HepG2 (cell line): ENCODE results near the gene PIGC. TPM values are rescaled to one million over a fixed set of nuclear protein-coding genes. Genes with fewer than 3 reads are reported as not detected.

ENCODE experiments used
- FOXK2 ChIP-seq: fragments of 450-650 bp; IDR thresholded peaks from 2 replicates; pipeline ENCODE4 v1.6.1; 2016
- HDAC2 ChIP-seq: sonication (generic); formaldehyde crosslinking; IDR thresholded peaks from 2 replicates; pipeline ENCODE4 v1.4.0; 2020; ENCODE audit warnings: missing genetic modification reagents
- HNF4A ChIP-seq: sonication (generic); formaldehyde crosslinking; IDR thresholded peaks from 2 replicates; pipeline ENCODE4 v1.4.0; 2020; ENCODE audit warnings: missing genetic modification reagents
- HNRNPL ChIP-seq: fragments of 200-400 bp; formaldehyde crosslinking; IDR thresholded peaks from 2 replicates; pipeline ENCODE4 v1.6.1; 2017; ENCODE audit warnings: mild to moderate bottlenecking, low read depth, low read length
- NAIF1 ChIP-seq: sonication (generic); formaldehyde crosslinking; IDR thresholded peaks from 2 replicates; pipeline ENCODE4 v1.5.0; 2020; ENCODE audit warnings: mild to moderate bottlenecking, missing genetic modification reagents, borderline replicate concordance
- SMAD3 ChIP-seq: sonication (generic); formaldehyde crosslinking; IDR thresholded peaks from 2 replicates; pipeline ENCODE4 v1.4.0; 2020; ENCODE audit warnings: missing genetic modification reagents
- TEAD2 ChIP-seq: sonication (generic); formaldehyde crosslinking; IDR thresholded peaks from 2 replicates; pipeline ENCODE4 v1.9.0; 2021; ENCODE audit warnings: missing genetic modification reagents
- ZNF703 ChIP-seq: sonication (generic); formaldehyde crosslinking; IDR thresholded peaks from 2 replicates; pipeline ENCODE4 v1.5.1; 2020; ENCODE audit warnings: missing genetic modification reagents, mild to moderate bottlenecking, moderate library complexity, borderline replicate concordance
- polyA plus RNA-seq, 8 experiments: library from polyadenylated mRNA; depleted of rRNA in 3 of 8; stranded (reverse) in 7 of 8; unstranded in 1 of 8; fragments of >200 nt; fragmentation: Illumina TruSeq in 4 of 8; extraction: Trizol in 4 of 8; gene quantifications; 2 replicates each; pipeline versions ENCODE4 v1.2.1 to v1.2.3, GENCODE V29; 2011 to 2016; ENCODE audit warnings: low read depth in 4 of 8, missing spikeins in 1 of 8, mixed read lengths in 1 of 8; ENCODE audit not compliant: insufficient read depth in 1 of 8
- total RNA-seq, 5 experiments: library from RNA; depleted of rRNA; stranded (reverse); fragments of >200 nt; fragmentation: Illumina TruSeq; extraction: Trizol; gene quantifications; 2 replicates each; pipeline ENCODE4 v1.2.3, GENCODE V29; 2016; ENCODE audit warnings: low read depth in 1 of 5
- TF ChIP-seq, protein P1 (sequence below): sonication (generic); formaldehyde crosslinking; IDR thresholded peaks from 2 replicates; pipeline ENCODE4 v1.5.1; 2020; ENCODE audit warnings: mild to moderate bottlenecking, missing genetic modification reagents, borderline replicate concordance
- TF ChIP-seq, protein P2 (sequence below): IDR thresholded peaks from 2 replicates; pipeline ENCODE4 v1.6.1; 2016; ENCODE audit warnings: low read depth
- TF ChIP-seq, protein P3 (sequence below): sonication (generic); formaldehyde crosslinking; IDR thresholded peaks from 2 replicates; pipeline ENCODE4 v1.4.0; 2020; ENCODE audit warnings: mild to moderate bottlenecking, missing genetic modification reagents
- TF ChIP-seq, protein P4 (sequence below): sonication (generic); formaldehyde crosslinking; IDR thresholded peaks from 2 replicates; pipeline ENCODE4 v1.5.1; 2020; ENCODE audit warnings: mild to moderate bottlenecking, missing genetic modification reagents, borderline replicate concordance
- TF ChIP-seq, protein P5 (sequence below): sonication (generic); formaldehyde crosslinking; IDR thresholded peaks from 2 replicates; pipeline ENCODE4 v1.4.0; 2020; ENCODE audit warnings: missing genetic modification reagents
- TF ChIP-seq, protein P6 (sequence below): sonication (generic); formaldehyde crosslinking; IDR thresholded peaks from 2 replicates; pipeline ENCODE4 v1.8.0; 2023; ENCODE audit warnings: mild to moderate bottlenecking, missing genetic modification reagents
- TF ChIP-seq, protein P7 (sequence below): sonication (generic); formaldehyde crosslinking; IDR thresholded peaks from 2 replicates; pipeline ENCODE4 v1.8.0; 2022; ENCODE audit warnings: missing genetic modification reagents, mild to moderate bottlenecking, borderline replicate concordance

Gene PIGC
- total and polyA plus RNA-seq, 2 of the 13 experiments (the other 11 are each of a cell fraction or from before 2014, with no cell fraction given), result 26.7 to 29.5 TPM

DNA sequence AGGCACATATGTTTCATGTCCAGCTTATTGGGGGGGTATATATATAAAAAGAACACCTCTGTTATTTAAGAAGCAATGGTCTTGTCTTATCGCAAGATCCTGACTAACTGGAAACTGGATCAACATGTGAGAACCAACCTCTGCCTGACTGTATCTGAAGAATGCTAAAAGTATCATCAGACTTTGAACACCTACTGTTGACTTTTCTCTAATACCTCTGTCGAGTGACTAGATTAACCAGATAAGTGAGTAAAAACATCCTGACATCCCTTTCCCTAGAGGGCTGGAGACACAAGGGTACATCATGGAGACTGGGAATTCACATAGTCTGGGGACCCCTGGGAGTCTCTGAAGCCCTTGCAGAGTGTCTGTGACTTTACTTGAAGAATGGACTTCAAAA, 26.3 kb upstream of the PIGC start (continued):
- TF ChIP-seq FOXK2, result no peak
- no peak for TF ChIP-seq HNRNPL
- TF ChIP-seq, protein P1, sequence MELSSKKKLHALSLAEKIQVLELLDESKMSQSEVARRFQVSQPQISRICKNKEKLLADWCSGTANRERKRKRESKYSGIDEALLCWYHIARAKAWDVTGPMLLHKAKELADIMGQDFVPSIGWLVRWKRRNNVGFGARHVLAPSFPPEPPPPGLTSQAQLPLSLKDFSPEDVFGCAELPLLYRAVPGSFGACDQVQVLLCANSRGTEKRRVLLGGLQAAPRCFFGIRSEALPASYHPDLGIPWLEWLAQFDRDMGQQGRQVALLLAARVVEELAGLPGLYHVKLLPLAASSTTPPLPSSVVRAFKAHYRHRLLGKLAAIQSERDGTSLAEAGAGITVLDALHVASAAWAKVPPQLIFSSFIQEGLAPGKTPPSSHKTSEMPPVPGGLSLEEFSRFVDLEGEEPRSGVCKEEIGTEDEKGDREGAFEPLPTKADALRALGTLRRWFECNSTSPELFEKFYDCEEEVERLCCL (CRISPR knock-in tag), result no peak
- TF ChIP-seq ZNF703, result no peak
- TF ChIP-seq, protein P2, sequence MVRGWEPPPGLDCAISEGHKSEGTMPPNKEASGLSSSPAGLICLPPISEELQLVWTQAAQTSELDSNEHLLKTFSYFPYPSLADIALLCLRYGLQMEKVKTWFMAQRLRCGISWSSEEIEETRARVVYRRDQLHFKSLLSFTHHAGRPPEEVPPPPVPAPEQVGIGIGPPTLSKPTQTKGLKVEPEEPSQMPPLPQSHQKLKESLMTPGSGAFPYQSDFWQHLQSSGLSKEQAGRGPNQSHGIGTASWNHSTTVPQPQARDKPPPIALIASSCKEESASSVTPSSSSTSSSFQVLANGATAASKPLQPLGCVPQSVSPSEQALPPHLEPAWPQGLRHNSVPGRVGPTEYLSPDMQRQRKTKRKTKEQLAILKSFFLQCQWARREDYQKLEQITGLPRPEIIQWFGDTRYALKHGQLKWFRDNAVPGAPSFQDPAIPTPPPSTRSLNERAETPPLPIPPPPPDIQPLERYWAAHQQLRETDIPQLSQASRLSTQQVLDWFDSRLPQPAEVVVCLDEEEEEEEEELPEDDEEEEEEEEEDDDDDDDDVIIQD, result peak; percentile 87
- TF ChIP-seq, protein P3, sequence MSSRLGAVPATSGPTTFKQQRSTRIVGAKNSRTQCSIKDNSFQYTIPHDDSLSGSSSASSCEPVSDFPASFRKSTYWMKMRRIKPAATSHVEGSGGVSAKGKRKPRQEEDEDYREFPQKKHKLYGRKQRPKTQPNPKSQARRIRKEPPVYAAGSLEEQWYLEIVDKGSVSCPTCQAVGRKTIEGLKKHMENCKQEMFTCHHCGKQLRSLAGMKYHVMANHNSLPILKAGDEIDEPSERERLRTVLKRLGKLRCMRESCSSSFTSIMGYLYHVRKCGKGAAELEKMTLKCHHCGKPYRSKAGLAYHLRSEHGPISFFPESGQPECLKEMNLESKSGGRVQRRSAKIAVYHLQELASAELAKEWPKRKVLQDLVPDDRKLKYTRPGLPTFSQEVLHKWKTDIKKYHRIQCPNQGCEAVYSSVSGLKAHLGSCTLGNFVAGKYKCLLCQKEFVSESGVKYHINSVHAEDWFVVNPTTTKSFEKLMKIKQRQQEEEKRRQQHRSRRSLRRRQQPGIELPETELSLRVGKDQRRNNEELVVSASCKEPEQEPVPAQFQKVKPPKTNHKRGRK, result no peak
- TF ChIP-seq HNF4A (CRISPR knock-in tag), result peak; percentile 95
- TF ChIP-seq, protein P4, sequence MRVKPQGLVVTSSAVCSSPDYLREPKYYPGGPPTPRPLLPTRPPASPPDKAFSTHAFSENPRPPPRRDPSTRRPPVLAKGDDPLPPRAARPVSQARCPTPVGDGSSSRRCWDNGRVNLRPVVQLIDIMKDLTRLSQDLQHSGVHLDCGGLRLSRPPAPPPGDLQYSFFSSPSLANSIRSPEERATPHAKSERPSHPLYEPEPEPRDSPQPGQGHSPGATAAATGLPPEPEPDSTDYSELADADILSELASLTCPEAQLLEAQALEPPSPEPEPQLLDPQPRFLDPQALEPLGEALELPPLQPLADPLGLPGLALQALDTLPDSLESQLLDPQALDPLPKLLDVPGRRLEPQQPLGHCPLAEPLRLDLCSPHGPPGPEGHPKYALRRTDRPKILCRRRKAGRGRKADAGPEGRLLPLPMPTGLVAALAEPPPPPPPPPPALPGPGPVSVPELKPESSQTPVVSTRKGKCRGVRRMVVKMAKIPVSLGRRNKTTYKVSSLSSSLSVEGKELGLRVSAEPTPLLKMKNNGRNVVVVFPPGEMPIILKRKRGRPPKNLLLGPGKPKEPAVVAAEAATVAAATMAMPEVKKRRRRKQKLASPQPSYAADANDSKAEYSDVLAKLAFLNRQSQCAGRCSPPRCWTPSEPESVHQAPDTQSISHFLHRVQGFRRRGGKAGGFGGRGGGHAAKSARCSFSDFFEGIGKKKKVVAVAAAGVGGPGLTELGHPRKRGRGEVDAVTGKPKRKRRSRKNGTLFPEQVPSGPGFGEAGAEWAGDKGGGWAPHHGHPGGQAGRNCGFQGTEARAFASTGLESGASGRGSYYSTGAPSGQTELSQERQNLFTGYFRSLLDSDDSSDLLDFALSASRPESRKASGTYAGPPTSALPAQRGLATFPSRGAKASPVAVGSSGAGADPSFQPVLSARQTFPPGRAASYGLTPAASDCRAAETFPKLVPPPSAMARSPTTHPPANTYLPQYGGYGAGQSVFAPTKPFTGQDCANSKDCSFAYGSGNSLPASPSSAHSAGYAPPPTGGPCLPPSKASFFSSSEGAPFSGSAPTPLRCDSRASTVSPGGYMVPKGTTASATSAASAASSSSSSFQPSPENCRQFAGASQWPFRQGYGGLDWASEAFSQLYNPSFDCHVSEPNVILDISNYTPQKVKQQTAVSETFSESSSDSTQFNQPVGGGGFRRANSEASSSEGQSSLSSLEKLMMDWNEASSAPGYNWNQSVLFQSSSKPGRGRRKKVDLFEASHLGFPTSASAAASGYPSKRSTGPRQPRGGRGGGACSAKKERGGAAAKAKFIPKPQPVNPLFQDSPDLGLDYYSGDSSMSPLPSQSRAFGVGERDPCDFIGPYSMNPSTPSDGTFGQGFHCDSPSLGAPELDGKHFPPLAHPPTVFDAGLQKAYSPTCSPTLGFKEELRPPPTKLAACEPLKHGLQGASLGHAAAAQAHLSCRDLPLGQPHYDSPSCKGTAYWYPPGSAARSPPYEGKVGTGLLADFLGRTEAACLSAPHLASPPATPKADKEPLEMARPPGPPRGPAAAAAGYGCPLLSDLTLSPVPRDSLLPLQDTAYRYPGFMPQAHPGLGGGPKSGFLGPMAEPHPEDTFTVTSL (CRISPR knock-in tag), result peak; percentile 98
- no peak for TF ChIP-seq NAIF1 (CRISPR knock-in tag)
- TF ChIP-seq, protein P5, sequence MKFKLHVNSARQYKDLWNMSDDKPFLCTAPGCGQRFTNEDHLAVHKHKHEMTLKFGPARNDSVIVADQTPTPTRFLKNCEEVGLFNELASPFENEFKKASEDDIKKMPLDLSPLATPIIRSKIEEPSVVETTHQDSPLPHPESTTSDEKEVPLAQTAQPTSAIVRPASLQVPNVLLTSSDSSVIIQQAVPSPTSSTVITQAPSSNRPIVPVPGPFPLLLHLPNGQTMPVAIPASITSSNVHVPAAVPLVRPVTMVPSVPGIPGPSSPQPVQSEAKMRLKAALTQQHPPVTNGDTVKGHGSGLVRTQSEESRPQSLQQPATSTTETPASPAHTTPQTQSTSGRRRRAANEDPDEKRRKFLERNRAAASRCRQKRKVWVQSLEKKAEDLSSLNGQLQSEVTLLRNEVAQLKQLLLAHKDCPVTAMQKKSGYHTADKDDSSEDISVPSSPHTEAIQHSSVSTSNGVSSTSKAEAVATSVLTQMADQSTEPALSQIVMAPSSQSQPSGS (CRISPR knock-in tag), result 0 out of 2 replicates have a peak, but pooled peaks have one; percentile 25
- peak; percentile 76 for TF ChIP-seq HDAC2 (CRISPR knock-in tag)
- TF ChIP-seq, protein P6, sequence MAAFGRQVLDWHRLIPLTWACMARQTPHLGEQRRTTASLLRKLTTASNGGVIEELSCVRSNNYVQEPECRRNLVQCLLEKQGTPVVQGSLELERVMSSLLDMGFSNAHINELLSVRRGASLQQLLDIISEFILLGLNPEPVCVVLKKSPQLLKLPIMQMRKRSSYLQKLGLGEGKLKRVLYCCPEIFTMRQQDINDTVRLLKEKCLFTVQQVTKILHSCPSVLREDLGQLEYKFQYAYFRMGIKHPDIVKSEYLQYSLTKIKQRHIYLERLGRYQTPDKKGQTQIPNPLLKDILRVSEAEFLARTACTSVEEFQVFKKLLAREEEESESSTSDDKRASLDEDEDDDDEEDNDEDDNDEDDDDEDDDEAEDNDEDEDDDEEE, result no peak
- TF ChIP-seq SMAD3 (CRISPR knock-in tag), result peak; percentile 27; the same call in 1 of the 2 replicates
- TF ChIP-seq, protein P7, sequence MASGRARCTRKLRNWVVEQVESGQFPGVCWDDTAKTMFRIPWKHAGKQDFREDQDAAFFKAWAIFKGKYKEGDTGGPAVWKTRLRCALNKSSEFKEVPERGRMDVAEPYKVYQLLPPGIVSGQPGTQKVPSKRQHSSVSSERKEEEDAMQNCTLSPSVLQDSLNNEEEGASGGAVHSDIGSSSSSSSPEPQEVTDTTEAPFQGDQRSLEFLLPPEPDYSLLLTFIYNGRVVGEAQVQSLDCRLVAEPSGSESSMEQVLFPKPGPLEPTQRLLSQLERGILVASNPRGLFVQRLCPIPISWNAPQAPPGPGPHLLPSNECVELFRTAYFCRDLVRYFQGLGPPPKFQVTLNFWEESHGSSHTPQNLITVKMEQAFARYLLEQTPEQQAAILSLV, result no peak
- TF ChIP-seq TEAD2 (CRISPR knock-in tag), result no peak
